Stimulated activated CD8-positive, alpha-beta memory T cell treated with anti-CD3 and anti-CD28 coated beads, Interleukin-4, amount 100 ng/mL, for 48 hours (primary cell): ENCODE data around the gene BOC.

Experiments
- DNase-seq: peaks from one replicate; pipeline ENCODE4 v3.0.0-alpha.2; 2020

The BOC gene

DNA sequence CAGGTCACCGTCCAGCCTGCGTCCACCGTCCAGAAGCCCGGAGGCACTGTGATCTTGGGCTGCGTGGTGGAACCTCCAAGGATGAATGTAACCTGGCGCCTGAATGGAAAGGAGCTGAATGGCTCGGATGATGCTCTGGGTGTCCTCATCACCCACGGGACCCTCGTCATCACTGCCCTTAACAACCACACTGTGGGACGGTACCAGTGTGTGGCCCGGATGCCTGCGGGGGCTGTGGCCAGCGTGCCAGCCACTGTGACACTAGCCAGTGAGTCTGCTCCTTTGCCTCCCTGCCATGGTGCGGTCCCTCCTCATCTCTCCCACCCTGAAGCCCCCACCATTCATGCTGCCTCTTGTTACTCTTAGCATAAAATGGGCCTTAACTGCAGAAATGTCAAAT lies 39.2 kb downstream of the BOC start:
- no peak for DNase-seq

DNA sequence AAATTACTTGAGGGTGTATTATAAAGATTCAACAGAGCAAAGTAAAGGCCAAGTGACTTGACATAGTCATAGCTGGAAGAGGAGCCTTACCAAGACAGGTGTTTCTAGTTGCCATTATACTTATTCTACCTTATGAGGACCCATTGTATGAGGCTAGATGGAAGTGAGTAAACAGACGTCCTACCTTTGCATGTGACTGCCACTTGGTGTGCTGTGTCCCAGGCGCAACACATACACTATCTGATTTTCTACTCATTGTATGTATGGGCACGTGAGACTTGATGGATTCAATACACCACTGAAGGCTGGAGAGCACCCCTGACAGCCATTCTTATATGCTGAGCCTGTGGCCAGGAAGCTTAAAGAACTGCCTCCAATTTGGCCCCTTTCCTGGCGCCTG lies 40.5 kb downstream of the BOC start:
- no peak for DNase-seq

- DNase-seq: no peak
Measured at GRCh38 chr3:113252553-113252952, 41.2 kb downstream of the BOC start.

GRCh38 chr3:113253702-113254101 lies 42.3 kb downstream of the BOC start:
- no peak for DNase-seq

GRCh38 chr3:113254171-113254947 lies 43.0 kb downstream of the BOC start:
- DNase-seq: no peak

- no peak for DNase-seq
Measured at GRCh38 chr3:113255100-113255853, 43.9 kb downstream of the BOC start.

DNA sequence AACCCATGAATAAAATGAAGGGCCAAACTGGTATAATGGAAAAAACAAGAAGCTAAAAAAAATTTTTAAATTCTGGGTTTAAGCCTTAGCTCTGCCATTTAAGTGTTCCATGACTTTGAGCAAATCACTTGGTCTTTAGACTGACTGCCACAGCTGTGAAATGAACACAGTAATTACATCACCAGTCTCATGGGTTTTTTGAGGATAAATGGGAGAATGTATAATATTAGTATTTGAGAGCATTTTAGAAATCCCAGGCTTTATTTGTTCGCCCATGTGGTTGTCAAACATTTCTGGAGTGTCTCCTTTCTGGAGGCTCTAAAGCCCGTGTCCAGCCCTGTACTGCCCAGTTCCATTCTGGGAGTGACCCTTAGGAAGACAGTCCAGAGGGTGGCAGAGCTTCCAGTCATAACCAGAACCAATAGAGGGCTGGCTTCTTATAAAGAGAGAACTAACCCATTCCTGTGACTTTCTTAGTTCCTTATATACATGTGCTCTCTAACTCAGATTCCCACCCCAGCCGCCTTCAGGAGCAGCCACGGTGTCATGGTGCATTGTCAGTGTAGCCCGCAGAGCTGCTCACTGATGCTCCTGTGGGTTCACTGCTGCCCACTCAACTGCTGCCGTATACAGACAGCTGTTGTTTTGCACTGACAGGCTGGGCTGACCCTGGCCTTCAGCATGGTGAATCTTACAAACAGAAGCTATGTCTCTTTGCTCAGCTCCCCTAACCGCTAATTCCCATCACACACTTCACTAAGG lies 44.7 kb downstream of the BOC start:
- no peak for DNase-seq

GRCh38 chr3:113258361-113258760 lies 47.0 kb downstream of the BOC start:
- no peak for DNase-seq

DNA sequence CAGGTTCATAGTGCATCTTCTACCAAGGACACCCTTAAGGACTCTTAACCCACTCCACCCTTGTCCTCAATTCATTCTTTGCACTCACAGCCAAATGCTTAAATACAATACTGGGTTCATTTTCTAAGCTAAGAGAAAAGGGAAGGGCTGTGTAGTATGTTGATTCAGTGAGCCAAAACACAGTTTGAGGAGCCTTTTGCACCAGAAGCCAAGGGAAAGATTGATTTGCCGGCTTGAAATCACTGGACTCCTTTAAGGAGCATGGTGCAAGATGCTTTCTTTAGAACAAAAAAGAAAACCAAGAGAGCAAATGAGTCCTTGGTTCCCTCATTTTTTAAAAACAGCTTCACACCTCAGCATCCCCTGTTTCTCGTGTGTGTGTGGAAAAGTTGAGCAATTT lies 47.8 kb downstream of the BOC start:
- no peak for DNase-seq

DNA sequence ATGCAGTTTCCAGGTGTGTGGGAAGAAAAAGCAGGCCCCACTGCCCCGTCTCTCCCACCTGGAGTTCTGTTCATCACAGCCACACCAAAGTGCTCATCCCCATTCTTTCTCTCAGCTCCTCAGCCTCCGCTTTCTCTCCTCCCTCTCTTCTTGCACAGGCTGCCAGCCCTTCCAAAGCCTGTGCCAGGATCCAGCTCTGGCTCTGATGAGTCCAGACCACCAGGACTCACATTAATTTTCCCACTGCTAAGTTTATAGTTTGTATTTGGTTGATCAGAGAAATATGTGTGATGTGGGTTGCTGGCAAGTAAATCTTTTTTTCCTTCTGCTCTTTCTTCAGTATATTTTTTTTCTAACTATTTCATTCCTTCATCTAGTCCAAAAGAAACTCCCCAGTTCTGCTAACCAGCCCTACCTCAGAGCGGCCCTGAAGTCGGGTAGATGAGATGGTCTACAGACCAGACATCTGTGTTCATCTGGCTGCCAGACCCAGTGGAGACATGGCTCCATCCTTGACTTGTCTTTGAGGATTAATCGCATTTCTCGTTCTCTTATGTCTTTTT lies 49.8 kb downstream of the BOC start:
- DNase-seq: no peak

DNA sequence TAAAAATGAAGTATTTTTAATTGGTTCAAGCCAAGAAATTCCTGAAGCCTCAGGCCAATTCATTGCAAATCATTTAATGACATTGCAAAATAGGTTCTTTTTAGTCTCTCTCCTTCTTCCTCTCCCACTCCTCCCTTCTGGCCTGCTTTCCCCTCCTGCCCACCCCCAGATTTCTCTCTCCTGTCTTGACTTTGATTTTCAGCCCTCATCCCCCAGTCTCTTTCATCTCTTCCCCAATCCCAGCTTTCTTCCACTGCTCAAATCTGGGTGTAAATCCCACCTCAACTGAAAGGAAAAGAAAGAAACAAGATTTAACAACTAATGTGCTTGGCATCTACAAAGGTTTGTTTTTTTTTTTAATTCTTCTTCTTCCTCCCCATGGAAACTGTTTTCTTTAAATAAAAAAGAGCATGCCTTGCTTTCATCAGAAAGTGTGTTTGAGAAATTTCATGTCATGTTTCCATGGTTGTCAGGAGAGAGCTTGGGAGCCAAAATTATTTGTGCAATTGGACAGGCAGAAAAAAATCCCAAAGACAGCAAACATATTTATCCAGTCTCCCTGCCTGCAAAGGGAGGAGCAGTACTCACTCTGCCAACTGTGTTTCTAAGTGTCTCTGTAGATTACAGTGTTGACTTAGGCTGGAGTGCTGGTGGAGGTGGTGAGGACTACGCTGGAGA lies 50.4 kb downstream of the BOC start:
- DNase-seq: no peak

- no peak for DNase-seq
Measured at GRCh38 chr3:113262304-113262665, 50.9 kb downstream of the BOC start.

DNA sequence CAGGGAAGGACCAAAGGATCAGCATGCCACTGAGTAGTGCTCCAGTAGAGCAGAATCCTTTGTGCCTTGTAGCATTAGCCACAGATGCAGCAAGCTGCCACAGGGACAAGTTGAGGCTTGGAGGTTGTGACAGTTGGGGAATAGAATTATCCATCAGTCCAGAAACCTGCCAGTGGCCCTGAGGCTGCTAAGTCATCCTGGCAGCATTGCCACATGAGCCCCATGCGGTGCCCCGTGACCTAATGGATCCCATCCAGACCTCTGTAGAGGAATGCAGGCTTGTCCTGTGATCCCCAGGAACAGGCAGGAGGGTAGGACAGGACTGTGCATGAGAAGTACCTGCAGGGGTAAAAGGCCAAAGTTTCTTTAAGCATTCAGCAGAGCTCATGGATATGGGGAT lies 51.7 kb downstream of the BOC start:
- no peak for DNase-seq

- DNase-seq: no peak
Measured at GRCh38 chr3:113263778-113264177, 52.4 kb downstream of the BOC start.

DNA sequence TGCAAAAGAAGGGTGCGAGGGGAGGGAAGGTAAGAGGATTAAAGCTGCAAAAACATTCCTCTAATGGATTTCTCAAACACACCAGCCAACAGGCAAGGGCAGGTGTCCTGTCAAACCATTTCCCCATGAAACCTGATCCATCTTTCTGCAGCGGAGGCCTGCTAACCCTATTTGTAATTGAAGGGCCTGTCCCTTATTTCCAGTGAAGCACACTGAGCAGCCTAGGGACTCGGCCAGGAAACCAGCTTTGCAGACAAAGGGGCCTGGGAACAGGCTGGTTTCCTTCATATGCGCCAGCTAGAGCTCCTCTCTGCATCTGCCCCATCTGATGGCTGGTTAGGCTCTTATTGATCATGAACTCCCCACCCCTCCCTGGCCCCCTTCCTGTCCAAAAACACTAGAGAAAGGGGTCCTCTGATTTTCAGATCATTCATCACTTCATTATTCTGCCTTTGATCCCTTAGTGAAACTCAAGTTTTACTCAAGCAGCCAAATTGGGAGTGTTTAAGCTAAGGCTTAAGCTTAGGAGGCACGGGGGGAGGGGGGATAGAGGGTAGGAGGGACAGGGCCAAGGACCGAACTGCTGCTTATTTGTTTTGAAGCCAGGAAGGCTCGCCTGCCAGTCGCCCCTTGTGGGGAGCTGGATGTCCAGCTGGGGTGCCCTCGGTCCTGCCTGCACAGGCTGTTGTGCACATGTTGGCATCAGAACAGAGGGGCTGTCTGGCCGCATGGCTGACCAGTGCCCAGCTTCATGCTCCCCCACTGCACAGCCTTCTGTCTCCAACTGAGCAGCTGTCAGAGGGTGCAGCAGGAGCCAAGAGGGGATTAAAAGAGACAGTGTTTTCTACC lies 53.1 kb downstream of the BOC start:
- no peak for DNase-seq

DNA sequence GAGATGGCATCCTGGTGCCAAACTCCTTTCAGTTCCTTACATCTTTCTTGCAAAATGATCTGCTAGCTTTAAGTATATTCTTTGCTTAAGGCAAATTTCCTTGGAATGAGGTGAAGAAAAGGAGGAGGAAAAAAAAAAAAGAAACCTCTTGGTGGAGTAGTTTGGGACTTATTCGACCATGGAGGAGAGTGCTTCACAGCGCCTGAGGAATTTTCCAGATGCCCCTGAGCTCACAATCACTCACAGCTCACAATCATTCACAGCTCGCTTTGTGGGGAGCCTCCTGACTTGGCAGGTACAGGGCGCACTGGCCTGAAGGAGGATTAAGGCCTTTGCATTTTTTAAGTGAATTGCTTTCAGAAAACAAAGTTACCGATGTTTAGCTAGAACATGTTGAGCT lies 53.9 kb downstream of the BOC start:
- DNase-seq: no peak

DNA sequence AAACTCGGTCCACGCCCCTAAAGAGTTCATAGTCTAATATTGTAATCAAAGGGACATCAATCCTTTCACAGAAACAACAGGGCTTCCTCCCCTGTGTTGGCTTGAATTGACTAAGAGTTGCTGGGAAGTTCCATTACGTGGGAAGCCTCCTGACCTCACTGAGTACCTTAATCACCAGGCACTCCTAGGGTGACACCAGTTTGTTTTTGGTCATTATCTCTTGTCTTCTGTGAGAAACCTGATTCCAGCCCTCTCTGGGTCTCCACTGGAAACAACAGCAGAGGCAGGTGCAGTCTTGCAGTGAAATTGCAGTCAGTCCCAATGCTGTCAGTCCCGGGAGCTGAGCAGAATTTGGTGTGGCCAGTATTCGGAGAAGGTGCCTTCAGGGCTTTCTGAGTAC lies 55.4 kb downstream of the BOC start:
- DNase-seq: no peak

DNA sequence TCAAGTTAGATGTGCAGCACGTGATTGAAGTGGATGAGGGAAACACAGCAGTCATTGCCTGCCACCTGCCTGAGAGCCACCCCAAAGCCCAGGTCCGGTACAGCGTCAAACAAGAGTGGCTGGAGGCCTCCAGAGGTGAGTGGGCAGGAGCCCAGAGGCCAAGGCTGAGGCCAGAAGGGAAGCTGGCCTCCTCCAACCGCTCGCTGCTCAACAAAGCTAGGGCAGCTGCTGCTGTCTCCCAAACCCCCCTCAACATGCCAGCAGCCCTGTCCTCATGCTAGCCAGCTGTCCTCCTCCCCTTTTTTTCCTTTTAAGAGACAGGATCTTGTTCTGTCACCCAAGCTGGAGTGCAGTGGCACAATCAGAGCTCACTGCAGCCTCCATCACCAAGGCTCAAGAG lies 57.0 kb downstream of the BOC start:
- no peak for DNase-seq

DNA sequence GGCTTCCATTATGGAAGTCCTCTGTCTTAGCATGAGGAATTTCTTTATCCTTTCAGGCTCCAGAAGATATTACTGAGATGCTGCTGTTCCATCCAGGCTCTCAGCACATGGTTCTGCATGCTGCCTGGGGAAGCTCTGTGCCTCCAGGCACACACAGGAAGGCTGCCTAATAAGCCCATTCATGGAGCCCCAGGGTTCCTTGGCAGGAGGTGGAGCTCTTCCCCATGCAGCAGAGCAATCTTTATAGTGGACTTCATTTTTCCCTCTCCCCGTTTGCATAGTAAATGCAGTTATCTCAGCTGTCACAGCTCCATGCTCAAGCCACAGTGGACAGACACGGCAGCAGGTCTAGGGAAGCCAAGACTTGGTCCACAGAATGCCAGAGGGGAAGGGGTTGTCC lies 57.6 kb downstream of the BOC start:
- DNase-seq: no peak

- no peak for DNase-seq
Measured at GRCh38 chr3:113269661-113270060, 58.3 kb downstream of the BOC start.

DNA sequence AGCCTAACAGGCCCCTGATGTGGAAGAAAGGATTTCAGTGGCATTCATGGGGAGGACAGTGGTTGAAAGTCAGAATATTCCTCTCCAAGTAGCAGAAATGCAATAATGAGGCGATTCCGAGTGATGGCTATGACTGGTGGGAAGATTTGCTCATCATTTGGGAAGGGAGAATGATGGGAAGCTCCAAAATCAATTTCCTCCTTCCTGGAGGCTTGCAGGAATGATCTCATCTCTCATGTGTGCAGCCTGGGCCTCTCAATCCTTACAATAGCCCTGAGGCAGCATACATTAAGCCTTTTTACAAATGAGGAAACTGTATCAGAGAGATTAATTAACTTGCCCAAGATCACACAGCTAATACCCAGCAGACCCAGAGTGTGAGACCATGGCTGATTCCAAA lies 58.7 kb downstream of the BOC start:
- no peak for DNase-seq

DNA sequence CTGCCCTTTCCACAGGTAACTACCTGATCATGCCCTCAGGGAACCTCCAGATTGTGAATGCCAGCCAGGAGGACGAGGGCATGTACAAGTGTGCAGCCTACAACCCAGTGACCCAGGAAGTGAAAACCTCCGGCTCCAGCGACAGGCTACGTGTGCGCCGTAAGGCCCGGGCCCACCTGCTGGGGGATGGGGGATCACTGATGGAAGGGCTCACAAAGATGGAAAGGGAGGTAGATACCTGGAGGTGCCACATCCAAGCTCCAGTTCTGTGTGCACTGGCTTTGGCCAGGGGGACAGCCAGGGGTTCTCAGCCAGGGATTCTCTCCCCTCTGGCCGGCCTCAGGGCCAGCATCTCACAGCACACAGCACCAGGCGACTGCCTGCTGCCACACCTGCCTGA lies 59.4 kb downstream of the BOC start:
- no peak for DNase-seq
